Adrenal gland (tissue), 5 donors: Measurements from ENCODE around the gene DNAH8.

Source experiments
- POLR2A ChIP-seq, 2 donors: fragments of 450-650 bp; IDR thresholded peaks; one replicate each; pipeline ENCODE4 v1.6.1; 2017; ENCODE audit warnings: antibody characterized with exemption in 2 of 2, mild to moderate bottlenecking in 2 of 2, moderate library complexity in 1 of 2
- TF ChIP-seq, protein P1 (sequence below), 6 experiments: fragments of 450-650 bp in 4 of 6; fragments of 200-600 bp in 2 of 6; sonication (generic) in 1 of 6; IDR thresholded peaks; 1 replicate in 5 of 6; 2 replicates in 1 of 6; pipeline versions ENCODE4 v1.5.1 to v1.8.0; 2016 to 2021; ENCODE audit warnings: antibody characterized with exemption in 6 of 6, mild to moderate bottlenecking in 2 of 6, moderate library complexity in 1 of 6
- donor health status: DM: no; HTN: no; CAD: no.

- TF ChIP-seq POLR2A (IDR thresholded peaks at IDR 0.05): no peak
- TF ChIP-seq, protein P1, sequence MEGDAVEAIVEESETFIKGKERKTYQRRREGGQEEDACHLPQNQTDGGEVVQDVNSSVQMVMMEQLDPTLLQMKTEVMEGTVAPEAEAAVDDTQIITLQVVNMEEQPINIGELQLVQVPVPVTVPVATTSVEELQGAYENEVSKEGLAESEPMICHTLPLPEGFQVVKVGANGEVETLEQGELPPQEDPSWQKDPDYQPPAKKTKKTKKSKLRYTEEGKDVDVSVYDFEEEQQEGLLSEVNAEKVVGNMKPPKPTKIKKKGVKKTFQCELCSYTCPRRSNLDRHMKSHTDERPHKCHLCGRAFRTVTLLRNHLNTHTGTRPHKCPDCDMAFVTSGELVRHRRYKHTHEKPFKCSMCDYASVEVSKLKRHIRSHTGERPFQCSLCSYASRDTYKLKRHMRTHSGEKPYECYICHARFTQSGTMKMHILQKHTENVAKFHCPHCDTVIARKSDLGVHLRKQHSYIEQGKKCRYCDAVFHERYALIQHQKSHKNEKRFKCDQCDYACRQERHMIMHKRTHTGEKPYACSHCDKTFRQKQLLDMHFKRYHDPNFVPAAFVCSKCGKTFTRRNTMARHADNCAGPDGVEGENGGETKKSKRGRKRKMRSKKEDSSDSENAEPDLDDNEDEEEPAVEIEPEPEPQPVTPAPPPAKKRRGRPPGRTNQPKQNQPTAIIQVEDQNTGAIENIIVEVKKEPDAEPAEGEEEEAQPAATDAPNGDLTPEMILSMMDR (IDR thresholded peaks at IDR 0.05): no peak
Observed at GRCh38 chr6:39062014-39062740, 347.1 kb downstream of the DNAH8 start.
